Measurements from ENCODE around the gene TMEM41A.

The TMEM41A gene
- 24.6 to 41.7 (median 32.6) reads per million in 4 donors for total RNA-seq

DNA sequence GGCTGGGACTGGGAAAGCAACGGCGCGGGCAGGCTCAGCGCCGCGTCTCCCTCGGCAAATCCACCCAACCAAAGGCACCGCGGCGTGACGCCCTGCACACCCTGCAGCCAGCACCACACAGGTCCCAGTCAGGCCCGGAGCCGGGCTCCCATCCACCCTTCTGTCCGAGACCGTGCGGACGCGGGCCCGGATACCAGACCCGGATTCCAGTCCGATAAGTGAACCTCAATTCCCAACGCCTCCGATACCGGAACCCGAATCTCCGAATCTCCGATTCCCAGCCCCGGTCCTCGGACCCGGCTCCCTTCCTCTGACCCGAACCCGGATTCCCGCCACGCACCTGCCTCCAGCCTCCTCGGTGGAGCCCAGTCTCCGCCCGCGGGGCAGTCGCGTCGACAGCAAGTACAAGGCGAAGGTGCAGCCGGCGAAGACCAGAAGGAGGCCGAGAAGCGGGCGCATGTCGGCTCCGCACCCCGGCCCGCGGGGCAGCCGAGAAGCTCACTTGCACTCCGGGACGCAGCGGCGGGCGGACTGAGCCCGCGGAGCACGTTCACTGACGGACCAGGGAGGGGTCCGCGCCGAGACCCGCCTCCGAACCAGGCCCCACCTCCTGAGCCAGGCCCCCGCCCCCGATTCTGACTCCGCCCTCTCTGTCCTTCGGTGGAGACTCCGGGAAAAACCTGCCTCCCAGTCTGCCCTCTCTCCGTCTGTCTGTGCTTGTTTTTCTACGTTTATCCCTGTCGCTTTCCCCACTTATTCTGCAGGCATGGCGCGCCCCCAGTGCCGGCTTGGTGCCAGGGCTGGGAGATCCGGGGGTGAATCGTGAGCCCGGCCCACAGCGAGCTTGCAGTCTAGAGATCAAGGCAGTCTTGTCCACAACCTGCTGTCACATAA lies at the start of gene TMEM41A:
Gene TMEM41A, minus strand, starts transcription at position 533 of the 894 bp plus-strand sequence. Its CDS starts 74 bp downstream, at position 459.
- DNase-seq = peak; percentile 74 to 89 (median 79)

DNA sequence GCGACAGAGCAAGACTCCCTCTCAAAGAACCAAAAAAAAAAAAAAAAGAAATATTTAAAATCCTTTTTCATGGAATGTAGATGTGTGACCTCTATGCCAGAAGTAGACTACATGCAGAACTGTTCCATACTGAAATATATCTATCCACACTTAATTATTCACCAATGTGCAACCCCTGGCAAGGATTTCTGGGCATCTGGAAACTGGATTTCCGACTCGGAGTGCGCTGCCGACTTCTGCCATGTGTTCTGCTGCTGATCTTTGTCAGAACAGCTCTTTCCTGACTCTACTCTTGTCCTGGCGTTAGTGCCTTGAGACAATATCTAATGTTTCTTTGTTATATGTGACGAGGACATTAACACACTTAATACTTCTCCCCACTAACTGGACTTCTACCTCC lies 41.9 kb upstream of the TMEM41A start:
- no peak for DNase-seq

DNA sequence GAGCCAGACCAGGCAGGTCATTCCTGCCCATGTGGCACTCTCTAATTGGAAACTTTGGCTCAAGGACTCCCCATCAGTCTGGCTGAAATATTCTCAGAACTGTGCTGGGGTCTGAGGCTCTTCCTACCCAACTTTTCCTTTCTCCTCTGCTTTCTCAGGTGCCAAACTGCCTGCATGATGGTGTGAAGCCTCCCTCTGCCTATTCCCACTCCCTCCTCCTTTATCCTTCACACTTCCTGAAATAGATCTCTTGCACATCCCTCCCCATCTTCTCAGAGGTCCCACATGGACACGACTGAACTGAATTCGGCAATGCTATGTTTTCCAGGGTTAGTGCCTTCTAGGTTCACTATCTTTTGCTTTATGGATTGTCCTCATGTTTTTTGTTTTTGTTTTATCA lies 41.1 kb upstream of the TMEM41A start:
- no peak for DNase-seq

DNA sequence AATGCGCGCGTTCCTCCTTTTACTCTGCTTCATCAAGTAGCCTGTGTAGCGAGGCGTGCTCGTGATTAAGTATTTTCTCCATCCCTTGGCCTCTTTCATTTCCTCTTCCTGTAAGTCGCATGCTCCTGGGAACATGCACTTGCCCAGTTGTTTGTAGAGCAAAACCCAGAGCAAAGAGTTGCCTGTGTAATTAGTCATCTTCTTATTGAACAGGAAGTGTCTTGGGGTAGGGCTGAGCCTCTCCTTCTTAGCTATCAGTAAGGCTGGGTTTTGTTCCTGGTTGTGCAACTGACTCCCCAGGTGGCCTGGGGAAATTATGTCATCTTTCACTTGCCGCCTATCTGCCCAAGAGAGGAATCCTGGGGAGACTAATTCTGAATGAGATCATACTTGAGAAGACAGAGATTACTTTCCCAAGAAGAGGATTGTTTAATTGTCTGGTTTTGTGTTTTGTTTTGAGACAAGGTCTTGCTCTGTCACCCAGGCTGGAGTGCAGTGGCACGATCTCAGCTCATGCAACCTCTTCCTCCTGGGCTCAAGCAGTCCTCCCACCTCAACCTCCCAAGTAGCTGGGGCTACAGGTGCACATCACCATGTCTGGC lies 38.6 kb upstream of the TMEM41A start:
- DNase-seq = peak in 1 of 5 donors; percentile 88

DNA sequence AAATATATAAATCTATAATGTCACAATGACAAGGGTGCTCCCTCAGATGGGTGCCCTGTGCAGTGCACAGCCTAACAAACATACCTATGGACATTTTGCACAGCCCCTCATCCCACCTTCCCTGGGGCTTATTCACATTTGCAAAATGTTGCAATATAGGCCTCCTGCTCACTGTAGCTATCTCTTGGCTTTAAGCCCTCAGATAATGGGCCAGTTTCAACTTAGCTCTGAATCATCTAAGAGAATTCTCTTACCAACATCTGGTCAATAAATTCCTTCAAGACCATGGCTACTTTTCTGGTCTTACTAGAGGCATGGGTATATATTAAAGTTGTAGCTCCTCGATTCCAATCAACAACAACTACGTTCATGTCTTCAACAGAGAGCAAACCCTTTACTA lies 35.7 kb upstream of the TMEM41A start:
- no peak for DNase-seq

DNA sequence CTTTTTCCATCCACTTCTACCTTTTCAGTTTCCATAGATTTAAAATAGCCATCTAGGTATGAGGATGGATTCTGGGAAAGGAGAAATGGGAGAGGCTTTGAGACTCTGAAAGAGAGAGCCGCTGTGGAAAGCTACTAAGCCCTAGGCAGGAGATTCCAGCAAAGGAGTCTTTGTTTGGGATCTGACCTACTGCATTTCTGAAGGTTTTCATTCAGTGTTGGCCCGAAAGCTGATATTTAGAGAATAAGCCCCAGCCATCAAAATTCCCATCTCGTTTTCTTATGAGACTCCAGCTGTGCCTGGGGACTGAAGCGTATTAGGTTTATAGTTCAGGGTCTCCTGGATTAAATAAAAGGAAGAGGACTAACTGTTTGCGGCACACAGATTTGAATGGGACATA lies 34.1 kb upstream of the TMEM41A start:
- DNase-seq = no peak

DNA sequence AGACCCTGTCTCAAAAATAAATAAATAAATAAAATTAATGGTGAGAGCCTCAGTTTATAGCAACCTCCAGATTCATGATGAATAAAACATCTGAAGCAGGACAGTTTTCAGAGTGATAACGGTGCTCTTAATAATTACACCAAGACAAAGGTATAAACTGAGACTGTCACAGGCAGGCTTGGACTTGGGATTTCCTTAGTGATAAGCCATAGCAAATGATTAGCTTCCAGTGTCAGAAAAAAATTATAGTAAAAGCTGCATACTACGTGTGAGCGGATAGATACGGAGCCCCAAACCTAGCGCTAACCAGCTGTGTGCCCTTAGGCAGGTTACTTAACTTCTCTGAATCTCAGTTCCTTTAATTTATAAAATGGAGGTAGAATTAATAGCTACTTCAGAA lies 32.0 kb upstream of the TMEM41A start:
- DNase-seq = no peak

DNA sequence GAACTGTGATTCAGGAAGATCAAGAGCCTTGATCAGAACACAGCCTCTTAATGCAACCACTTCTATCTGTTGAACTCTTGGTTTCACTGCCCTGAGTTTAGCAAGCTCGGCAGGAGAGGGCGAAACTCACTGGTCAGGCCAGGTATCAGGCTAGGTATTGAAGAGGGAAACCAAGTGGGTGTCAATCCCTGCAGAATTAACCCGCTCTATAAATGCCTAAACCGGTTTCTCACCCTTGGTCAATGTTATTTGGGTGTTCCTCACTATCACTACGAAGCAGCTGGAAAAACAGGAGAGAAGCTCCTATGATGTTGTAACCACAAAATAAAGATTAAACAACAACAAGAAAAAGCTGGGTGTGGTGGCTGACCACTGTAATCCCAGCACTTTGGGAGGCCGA lies 29.7 kb upstream of the TMEM41A start:
- no peak for DNase-seq

DNA sequence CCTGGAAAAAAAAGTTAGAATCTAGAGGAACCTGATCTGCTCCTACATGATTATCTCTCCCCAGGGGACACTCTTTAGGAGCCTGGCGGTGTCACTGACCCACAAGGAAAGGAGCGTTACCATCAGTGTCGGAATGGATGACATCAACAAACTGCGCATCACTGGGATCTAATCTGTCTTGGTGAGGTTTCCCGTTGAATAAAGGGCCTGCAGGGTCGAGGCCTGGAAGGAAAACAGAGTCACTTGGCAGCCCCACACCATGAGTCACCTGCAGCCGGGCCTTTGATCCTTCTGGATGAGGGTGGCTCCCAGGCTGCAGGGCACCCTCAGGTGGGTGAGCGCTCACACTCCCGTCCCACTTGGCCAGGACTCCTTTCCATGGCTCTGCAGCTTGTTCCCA lies 28.5 kb upstream of the TMEM41A start:
- DNase-seq = no peak

DNA sequence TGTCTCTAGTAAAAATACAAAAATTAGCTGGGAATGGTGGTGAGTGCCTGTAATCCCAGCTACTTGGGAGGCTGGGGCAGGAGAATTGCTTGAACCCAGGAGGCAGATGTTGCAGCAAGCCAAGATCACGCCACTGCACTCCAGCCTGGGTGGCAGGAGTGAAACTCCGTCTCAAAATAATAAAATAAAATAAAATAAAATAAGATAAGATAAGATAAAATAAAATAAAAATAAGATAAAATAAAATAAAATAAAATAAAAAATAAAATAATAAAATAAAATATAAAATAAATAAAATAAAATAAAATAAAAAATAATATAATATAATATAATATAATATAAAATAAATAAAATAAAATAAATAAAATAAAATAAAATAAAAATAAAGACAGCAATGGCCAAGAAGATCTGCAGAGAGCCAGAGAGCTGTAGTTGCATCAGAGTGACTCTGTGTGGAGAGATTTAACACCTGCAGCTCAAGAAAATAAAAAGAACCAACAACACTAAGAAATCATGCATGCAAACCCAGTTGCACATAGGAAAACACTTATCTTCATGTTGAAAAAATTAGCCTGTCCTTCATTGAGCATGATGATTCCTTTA lies 27.6 kb upstream of the TMEM41A start:
- DNase-seq = no peak

DNA sequence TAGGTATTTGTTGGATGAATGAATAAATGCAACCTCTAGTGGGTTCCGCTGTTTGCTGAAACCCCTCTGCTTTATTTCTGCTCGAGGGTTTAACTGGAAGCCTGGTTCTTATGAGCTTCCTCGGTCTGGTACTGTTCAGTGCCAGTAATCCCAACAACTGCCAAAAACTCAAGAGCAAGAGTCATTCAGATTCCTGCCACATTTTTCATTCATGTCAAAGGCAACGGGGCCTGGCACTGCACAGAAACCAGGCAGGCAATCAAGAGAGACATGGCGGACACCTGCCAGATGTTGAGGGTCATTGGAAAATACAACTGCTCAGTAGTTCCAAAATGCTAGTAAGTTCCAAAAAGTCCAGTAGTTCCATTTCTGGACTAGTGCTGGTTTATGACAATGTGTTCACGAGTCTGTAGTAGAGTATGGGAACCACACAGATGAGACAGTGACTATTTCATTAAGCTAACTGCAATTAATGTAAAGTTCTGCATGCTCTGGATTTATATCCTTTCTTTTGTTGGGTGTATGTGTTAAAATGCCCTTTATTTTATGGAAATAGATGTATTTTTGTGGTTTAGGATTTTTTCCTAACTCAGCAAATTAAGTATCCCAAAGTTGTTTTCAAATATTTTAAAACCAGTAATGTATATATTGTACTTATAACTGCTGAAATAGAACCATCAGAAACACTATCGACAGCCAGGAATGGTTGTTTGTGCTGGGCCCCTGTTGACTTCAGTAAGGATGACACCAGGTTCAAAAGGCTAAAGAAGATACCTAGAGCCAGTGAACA lies 22.7 kb upstream of the TMEM41A start:
- DNase-seq = no peak

DNA sequence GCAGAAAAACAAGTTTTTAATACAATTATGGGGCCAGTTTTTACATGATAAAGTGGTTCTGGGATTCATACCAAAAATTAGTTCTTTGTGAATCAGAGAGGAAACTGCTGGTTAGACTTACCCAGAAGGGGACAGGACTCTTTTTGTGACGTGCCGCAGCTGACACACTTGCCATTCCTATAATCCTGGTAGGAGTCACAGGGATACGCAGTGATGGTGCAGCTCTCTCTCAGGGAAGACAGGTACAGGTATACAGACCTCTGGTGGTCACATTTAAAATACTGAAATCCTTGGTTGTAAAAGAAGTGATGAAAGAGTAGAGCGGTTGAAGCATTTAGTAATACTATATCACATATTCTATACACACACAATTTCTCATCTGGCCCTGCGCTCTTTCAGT lies 20.2 kb upstream of the TMEM41A start:
- no peak for DNase-seq

DNA sequence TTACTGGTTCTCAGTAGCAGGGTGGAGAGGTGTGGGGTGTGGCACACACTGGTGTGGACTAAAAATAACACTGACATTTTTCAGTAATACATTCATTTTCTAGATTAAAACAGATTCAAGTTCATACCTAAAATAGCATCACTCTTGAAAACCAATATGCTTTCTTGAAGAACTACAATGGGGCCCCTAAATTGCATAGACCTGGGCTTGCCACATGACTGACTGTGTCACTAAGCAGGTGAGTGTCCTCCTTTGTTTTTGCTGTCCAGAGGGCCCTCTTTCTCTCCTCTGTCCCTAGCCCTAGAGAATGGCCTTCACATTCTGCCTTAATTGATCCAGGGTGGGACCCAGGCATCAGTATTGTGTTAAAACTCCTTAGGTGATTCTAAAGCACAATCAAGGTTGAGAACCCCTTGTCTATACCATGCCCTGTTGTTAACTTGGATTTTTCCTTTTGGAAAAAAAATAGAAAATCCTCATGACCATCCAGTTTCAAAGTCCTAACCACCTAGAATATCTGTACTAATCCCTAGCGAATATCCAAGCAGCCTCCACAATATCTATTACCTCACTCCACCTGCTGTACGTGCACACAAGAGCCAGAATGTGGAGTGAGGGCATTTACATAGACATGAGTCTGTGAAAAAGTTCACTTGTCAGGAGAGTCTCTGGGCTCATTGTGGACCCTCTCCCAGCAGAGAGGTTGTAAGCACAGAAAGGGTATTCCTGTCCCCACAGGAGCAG lies 18.7 kb upstream of the TMEM41A start:
- no peak for DNase-seq

DNA sequence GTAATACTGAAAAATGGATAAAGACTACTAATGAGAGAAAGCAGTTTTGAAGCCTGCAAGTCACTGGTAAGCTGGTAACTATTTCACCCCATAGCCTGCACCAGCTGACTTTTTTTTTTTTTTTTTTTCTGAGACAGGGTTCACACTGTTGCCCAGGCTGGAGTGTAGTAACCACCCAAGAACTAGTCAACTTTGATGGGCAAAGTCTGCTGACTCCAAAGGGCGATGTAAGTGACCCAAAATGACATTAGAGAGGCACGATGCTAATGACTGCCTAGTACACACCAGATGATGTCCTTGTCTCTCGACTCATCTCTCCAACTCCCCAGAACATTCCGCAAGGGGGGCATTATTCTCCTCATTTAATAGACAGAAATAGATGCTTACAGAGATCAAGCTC lies 12.9 kb upstream of the TMEM41A start:
- no peak for DNase-seq

DNA sequence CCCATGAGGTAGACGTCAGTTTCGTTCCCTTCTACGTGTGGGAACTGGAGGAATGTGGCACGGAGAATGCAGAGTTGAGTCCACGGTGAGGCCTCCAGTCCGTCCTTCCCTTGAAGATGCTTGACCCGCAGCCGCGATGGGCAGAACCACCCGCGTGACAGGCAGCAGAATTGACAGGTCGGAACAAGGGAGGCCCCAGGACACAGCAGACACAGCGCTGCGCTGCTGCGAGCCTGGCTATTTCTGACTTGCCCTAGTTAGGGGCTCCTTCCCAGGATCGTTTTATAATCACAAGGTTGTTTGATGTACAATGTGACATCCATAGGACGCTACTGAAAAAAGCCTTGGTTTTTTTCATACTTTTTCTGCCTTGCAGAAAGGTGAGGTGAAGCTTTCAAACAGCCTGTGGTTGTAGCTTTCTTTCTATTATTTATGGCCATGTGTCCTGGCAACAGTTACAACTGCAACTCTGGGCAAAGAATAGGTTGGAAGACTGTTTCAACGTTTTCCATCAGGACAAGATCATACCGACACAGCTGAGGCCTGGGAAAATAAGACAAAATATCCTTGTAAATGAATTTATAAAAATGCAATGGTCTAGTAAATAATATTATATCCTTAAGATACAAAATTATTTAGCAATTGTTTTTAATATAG lies 9.6 kb upstream of the TMEM41A start:
- DNase-seq = no peak

DNA sequence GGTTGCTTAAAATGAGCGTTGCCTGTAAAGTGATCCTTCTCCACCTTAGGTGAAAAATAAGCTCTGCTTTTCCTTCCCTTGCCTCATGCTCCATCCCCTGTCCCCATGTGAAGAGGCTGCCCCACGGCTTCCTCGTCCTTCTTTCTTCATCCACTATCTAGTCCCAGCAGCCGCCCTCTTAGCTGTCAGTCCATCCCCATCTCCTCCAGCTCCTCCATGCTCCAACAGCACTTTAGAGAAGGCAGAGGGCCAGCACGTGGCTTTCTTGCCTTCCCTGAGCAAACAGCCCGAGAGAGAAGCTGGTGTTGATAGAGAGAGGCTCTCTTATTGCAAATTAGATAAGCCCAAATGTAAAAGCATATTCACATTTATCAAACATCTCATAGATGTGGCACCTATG lies 9.0 kb upstream of the TMEM41A start:
- no peak for DNase-seq

DNA sequence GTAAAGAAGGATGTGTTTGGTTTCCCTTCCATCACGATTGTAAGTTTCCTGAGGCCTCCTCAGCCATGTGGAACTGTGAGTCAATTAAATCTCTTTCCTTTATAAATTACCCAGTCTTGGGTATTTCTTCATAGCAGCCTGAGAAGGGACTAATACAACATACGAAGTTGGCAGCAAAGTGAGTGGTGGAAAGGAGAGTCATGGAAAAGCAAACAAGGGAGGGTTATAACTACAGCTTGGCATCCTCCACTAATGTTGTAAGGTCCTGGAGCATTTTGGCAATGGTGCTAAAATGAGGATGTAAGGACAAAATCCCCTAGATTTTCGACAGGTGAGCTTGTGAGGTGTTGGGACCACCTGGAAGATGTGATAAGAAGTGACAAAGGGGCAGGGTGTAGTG lies 5.8 kb upstream of the TMEM41A start:
- DNase-seq = no peak

DNA sequence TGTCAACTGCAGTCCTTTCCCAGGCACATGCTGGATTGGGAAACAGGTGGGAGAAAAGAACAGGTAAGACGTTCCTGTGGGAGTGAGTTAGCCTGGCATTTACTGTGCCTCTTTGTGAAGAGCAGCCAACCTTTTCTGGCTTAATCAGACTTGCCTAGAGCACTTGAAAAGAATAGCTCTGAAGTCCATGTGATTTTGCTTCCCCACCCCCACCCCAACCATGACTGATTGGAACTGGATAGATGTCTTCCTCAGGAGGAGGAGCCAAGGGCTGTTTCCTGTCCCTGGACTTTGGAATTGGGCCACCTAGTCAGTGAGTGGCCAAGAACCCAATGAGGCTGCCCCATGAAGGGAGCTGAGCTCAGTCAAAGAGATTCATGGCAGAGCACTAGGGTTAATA lies 4.7 kb upstream of the TMEM41A start:
- no peak for DNase-seq

DNA sequence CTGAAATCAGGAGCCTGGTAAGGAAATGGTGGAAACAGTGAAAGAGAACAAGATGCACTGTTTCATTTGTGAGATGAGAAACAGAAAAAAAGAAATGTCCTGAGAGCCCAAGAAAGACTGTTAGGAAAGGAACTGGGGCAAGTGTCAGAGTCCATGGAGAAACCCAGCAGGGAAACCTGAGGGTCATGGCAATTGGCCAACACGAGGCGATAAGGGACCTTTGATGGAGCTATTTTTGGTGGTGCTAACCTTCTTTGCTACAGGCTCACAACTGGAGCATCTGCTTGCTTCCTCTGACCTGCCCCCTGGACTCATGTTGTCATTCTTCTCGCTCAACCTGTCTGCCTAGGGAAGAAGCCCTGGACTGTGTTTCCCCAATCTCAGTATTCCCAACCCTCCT lies 4.2 kb upstream of the TMEM41A start:
- no peak for DNase-seq

DNA sequence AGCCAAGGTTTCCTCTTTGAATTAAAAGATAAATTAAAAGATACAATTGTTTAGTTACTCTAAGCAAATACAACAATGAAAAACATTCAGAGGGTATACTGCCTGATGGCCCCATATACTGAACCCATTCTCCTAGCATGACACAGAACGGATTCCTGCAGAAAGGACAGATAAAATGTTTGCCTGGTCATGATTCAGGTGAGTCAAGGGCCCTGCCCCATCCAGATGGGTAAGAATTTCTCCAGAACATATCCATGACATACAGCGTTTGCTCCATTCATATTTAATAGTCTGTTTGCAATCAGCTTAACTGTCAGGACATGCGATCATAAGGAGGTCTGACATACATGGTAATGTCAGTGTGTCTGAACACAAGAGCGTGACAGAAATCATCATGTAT lies 8.6 kb downstream of the TMEM41A start:
- DNase-seq = no peak

DNA sequence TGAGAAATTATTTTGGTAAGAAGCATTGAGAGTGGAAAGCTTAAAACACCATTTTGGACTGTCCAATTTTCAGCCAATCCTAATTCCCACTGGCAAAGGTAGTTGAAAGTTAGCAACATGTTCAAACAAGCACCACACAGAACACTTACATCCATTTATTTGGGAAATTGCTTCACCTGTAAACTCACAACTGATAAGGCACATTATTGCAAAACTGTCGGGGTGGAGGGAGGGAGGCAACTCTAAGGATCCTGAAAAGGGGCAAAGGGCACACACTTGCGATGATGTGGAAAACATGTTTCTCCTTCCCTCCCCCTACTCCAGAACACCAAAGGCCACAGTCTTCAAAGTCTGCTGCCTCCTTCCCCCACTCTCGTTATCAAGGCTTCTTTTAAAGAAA lies 9.4 kb downstream of the TMEM41A start:
- no peak for DNase-seq

DNA sequence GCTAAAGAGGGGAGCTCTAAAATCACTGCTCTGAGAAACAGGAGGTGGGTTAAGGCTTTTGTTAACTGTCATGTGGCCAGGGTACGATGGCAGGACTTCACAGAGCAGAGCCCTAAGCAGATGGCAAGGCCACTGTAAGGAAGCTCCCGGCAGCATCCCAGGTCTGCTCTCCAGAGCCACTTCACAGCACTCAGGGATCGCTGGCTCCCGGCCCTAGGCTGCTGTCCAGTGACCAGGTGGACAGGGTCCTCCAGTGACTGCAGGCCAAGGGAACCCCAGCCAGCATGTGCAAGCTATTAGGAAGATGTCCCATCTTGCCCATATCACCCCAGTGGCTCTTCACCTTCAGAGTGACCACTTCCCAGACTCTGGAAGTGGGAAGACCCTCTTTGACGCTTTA lies 10.4 kb downstream of the TMEM41A start:
- no peak for DNase-seq

Data from T-helper 1 cell (primary cell).